Lower leg skin (tissue), 3 donors: ENCODE data around the gene MARCHF10.

ENCODE experiments used
- POLR2A ChIP-seq, 2 donors: fragments of 450-650 bp; IDR thresholded peaks; one replicate each; pipeline ENCODE4 v1.6.1; 2016 to 2017; ENCODE audit warnings: antibody characterized with exemption in 2 of 2, mild to moderate bottlenecking in 1 of 2, moderate library complexity in 1 of 2
- TF ChIP-seq, protein P1 (sequence below), 3 donors: fragments of 450-650 bp; IDR thresholded peaks; one replicate each; pipeline ENCODE4 v1.5.1; 2016; ENCODE audit warnings: antibody characterized with exemption in 3 of 3, mild to moderate bottlenecking in 3 of 3, moderate library complexity in 2 of 3

DNA sequence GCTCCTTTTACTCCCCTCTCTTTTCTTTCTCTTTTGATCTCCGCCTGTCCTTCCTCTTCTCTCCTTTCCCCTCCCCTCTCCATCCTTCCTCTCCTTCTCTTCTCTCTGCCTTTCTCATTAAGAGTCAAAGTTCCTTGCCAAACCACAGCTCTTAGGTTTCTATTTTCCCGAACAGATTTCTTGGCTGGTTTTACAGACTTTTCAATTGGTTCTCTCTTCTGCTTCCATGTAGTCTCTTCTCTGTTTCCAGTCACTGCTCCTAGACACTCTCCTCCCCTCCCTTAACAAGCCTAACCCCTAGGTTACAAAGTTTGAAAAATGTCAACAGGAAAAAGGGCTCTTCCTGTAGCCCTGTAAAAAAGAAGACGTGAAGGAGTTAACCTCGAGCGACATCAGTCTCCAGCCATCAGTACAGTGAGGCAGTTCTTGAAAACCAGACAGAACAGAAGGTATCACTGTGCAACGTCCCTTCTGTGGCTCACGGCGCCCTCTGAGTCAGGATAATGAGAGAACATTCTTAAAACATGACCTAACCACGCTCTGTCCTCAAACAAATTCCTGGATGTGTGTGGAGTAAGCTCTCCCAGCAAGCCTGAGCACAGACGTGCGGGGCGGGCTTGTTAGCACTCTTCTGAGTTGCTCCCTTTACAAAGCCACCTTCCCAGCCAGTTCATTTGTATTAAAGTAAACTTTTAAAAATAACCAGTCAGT lies 11.6 kb upstream of the MARCHF10 start:
- TF ChIP-seq, protein P1, sequence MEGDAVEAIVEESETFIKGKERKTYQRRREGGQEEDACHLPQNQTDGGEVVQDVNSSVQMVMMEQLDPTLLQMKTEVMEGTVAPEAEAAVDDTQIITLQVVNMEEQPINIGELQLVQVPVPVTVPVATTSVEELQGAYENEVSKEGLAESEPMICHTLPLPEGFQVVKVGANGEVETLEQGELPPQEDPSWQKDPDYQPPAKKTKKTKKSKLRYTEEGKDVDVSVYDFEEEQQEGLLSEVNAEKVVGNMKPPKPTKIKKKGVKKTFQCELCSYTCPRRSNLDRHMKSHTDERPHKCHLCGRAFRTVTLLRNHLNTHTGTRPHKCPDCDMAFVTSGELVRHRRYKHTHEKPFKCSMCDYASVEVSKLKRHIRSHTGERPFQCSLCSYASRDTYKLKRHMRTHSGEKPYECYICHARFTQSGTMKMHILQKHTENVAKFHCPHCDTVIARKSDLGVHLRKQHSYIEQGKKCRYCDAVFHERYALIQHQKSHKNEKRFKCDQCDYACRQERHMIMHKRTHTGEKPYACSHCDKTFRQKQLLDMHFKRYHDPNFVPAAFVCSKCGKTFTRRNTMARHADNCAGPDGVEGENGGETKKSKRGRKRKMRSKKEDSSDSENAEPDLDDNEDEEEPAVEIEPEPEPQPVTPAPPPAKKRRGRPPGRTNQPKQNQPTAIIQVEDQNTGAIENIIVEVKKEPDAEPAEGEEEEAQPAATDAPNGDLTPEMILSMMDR (IDR thresholded peaks at IDR 0.05): no peak
- no peak for TF ChIP-seq POLR2A (IDR thresholded peaks at IDR 0.05)
